ENCODE results near the gene CUL4B.

CUL4B gene

GRCh38 chrX:120570011-120570600 is 9.3 kb upstream of the CUL4B start:
- H3K9me3 ChIP-seq, result no peaks in the 10 kb centered on the region
- no peaks in the 10 kb centered on the region for H3K27me3 ChIP-seq
- H3K4me1 ChIP-seq, result no peaks in the 10 kb centered on the region
- H3K4me3 ChIP-seq (ENCODE audit: low read depth, low read length), result no peak overlapping the region
- TF ChIP-seq CTCF (IDR thresholded peaks at IDR 0.05; ENCODE audit: low read depth, low read length), result no peak
- no peaks in the 10 kb centered on the region for H3K36me3 ChIP-seq
- DNase-seq, result no peak

- Histone ChIP-seq H3K4me1 (no peaks in the 10 kb centered on the region), H3K9me3 (no peaks in the 10 kb centered on the region), H3K27me3 (no peaks in the 10 kb centered on the region), H3K4me3 (ENCODE audit: low read depth, low read length) (no peak overlapping the region), H3K36me3 (no peaks in the 10 kb centered on the region)
- DNase-seq, result no peak
- TF ChIP-seq CTCF (IDR thresholded peaks at IDR 0.05; ENCODE audit: low read depth, low read length), result no peak
These were observed 7.8 kb upstream of the CUL4B start for GRCh38 chrX:120568609-120569008.

GRCh38 chrX:120568035-120568434 is 7.3 kb upstream of the CUL4B start:
- Histone ChIP-seq H3K27me3 (no peaks in the 10 kb centered on the region), H3K36me3 (no peaks in the 10 kb centered on the region), H3K9me3 (no peaks in the 10 kb centered on the region), H3K4me3 (ENCODE audit: low read depth, low read length) (no peak overlapping the region), H3K4me1 (no peaks in the 10 kb centered on the region)
- DNase-seq, result no peak
- TF ChIP-seq CTCF (IDR thresholded peaks at IDR 0.05; ENCODE audit: low read depth, low read length), result no peak

GRCh38 chrX:120566817-120567216 is 6.1 kb upstream of the CUL4B start:
- no peaks in the 10 kb centered on the region for H3K36me3 ChIP-seq
- H3K4me1 ChIP-seq, result no peaks in the 10 kb centered on the region
- no peak for TF ChIP-seq CTCF (IDR thresholded peaks at IDR 0.05; ENCODE audit: low read depth, low read length)
- no peak for DNase-seq
- no peaks in the 10 kb centered on the region for H3K9me3 ChIP-seq
- H3K27me3 ChIP-seq, result no peaks in the 10 kb centered on the region
- H3K4me3 ChIP-seq (ENCODE audit: low read depth, low read length), result no peak overlapping the region

- no peak overlapping the region for H3K4me3 ChIP-seq (ENCODE audit: low read depth, low read length)
- no peaks in the 10 kb centered on the region for H3K27me3 ChIP-seq
- TF ChIP-seq CTCF (IDR thresholded peaks at IDR 0.05; ENCODE audit: low read depth, low read length), result no peak
- no peaks in the 10 kb centered on the region for H3K4me1 ChIP-seq
- no peak for DNase-seq
- H3K36me3 ChIP-seq, result no peaks in the 10 kb centered on the region
- H3K9me3 ChIP-seq, result no peaks in the 10 kb centered on the region
These were observed 4.2 kb upstream of the CUL4B start for GRCh38 chrX:120564925-120565324.

GRCh38 chrX:120562569-120562926 is 1.8 kb upstream of the CUL4B start:
- no peak for DNase-seq
- Histone ChIP-seq H3K4me3 (ENCODE audit: low read depth, low read length) (no peak overlapping the region), H3K9me3 (no peaks in the 10 kb centered on the region), H3K4me1 (no peaks in the 10 kb centered on the region), H3K27me3 (no peaks in the 10 kb centered on the region), H3K36me3 (no peaks in the 10 kb centered on the region)
- TF ChIP-seq CTCF (IDR thresholded peaks at IDR 0.05; ENCODE audit: low read depth, low read length), result no peak
